OCI-LY1 (cell line): ENCODE data around the gene SHROOM4.

Source experiments
- H2AFZ ChIP-seq: fragments of 200-600 bp; sonication (generic), shearing (Covaris generic); 2 replicates; pipeline ENCODE4 v1.6.0; 2014; ENCODE audit warnings: antibody characterized with exemption, mild to moderate bottlenecking, low read length
- H3F3A ChIP-seq: fragments of 200-600 bp; sonication (generic), shearing (Covaris generic); 2 replicates; pipeline ENCODE4 v1.6.0; 2014; ENCODE audit warnings: mild to moderate bottlenecking, antibody characterized with exemption, low read length, moderate library complexity; ENCODE audit not compliant: insufficient read depth
- H3K27ac ChIP-seq: fragments of 200-600 bp; sonication (generic); 2 replicates; pipeline ENCODE4 v1.5.1; 2014; ENCODE audit warnings: low read length, mixed run types, mild to moderate bottlenecking, low read depth; ENCODE audit not compliant: poor library complexity, severe bottlenecking
- H3K27me3 ChIP-seq: fragments of 200-600 bp; sonication (generic); 2 replicates; pipeline ENCODE4 v1.6.0; 2014; ENCODE audit warnings: antibody characterized with exemption, mild to moderate bottlenecking, low read length, moderate library complexity; ENCODE audit not compliant: insufficient read depth
- H3K36me3 ChIP-seq: fragments of 200-600 bp; sonication (generic); 2 replicates; pipeline ENCODE4 v1.6.1; 2014; ENCODE audit warnings: mild to moderate bottlenecking, antibody characterized with exemption, low read length, moderate library complexity, mixed read lengths; ENCODE audit not compliant: insufficient read depth
- H3K4me1 ChIP-seq: fragments of 200-600 bp; sonication (generic); 2 replicates; pipeline ENCODE4 v1.5.1; 2014; ENCODE audit warnings: mild to moderate bottlenecking, low read length, moderate library complexity; ENCODE audit not compliant: insufficient read depth, severe bottlenecking
- H3K4me2 ChIP-seq: fragments of 200-600 bp; sonication (generic), shearing (Covaris generic); 2 replicates; pipeline ENCODE4 v1.6.1; 2014; ENCODE audit warnings: low read length
- H3K4me3 ChIP-seq: fragments of 200-600 bp; sonication (generic); 2 replicates; pipeline ENCODE4 v1.5.1; 2014; ENCODE audit warnings: low read length, low read depth, mild to moderate bottlenecking, mixed read lengths; ENCODE audit not compliant: poor library complexity, severe bottlenecking
- H3K79me2 ChIP-seq: fragments of 200-600 bp; shearing (Covaris generic); 2 replicates; pipeline ENCODE4 v1.6.1; 2016; ENCODE audit warnings: mixed run types, low read length, mixed read lengths; ENCODE audit not compliant: insufficient read depth
- H3K9ac ChIP-seq: fragments of 200-600 bp; sonication (generic), shearing (Covaris generic); 2 replicates; pipeline ENCODE4 v1.6.1; 2014; ENCODE audit warnings: mild to moderate bottlenecking, low read length, mixed read lengths
- H3K9me2 ChIP-seq: fragments of 200-600 bp; sonication (generic), shearing (Covaris generic); 2 replicates; pipeline ENCODE4 v1.6.1; 2014; ENCODE audit warnings: low read depth, mild to moderate bottlenecking, low read length, mixed read lengths
- H3K9me3 ChIP-seq: fragments of 200-600 bp; shearing (Covaris generic); 2 replicates; pipeline ENCODE4 v1.6.1; 2014; ENCODE audit warnings: low read length, mixed read lengths
- H4K20me1 ChIP-seq: fragments of 200-600 bp; sonication (generic), shearing (Covaris generic); 2 replicates; pipeline ENCODE4 v1.6.0; 2016; ENCODE audit warnings: mild to moderate bottlenecking, low read length; ENCODE audit not compliant: insufficient read depth
- CTCF ChIP-seq: fragments of 200-600 bp; sonication (generic), shearing (Covaris generic); IDR thresholded peaks from 2 replicates; pipeline ENCODE4 v1.5.1; 2017; ENCODE audit warnings: mild to moderate bottlenecking, antibody characterized with exemption, low read length, moderate library complexity, mixed read lengths
- EZH2 ChIP-seq: fragments of 200-600 bp; sonication (generic), shearing (Covaris generic); IDR thresholded peaks from 2 replicates; pipeline ENCODE4 v1.8.0; 2017; ENCODE audit warnings: borderline replicate concordance, mixed run types, mild to moderate bottlenecking, antibody characterized with exemption, low read length, moderate library complexity, mixed read lengths

SHROOM4 gene

DNA sequence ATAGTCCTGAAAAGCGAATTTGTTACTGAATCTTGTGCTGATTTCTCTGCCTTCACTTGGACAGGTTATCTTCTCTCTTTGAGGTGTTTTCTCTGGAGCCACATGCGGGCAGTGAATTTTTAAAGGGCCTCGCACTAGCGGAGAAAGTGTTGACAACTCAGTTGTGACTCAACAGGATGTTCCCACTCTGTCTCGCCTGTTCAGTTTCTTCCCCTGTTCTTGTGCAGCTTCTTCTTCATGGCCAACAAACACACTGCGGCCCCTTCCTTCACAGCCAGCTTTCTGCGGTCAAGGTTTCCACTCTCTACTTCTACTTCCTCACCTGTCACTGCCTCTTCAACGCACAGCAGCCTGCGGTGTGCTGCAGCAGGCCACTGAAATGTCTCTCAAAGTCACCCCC lies 1.1 kb upstream of the SHROOM4 start:
- H3K4me1 ChIP-seq, result no peaks in the 10 kb centered on the region
- H3K9me2 ChIP-seq, result no peaks in the 10 kb centered on the region
- no peak overlapping the region for H3K4me2 ChIP-seq
- TF ChIP-seq CTCF, result no peak
- no peak for TF ChIP-seq EZH2
- H3K27ac ChIP-seq, result no peak overlapping the region
- H3K27me3 ChIP-seq, result no peaks in the 10 kb centered on the region
- no peaks in the 10 kb centered on the region for H3K9me3 ChIP-seq
- no peaks in the 10 kb centered on the region for H3F3A ChIP-seq
- H2AFZ ChIP-seq, result no peak overlapping the region
- H4K20me1 ChIP-seq, result no peaks in the 10 kb centered on the region
- no peak overlapping the region for H3K4me3 ChIP-seq
- H3K79me2 ChIP-seq, result no peaks in the 10 kb centered on the region
- H3K36me3 ChIP-seq, result no peaks in the 10 kb centered on the region
- H3K9ac ChIP-seq, result no peak overlapping the region

DNA sequence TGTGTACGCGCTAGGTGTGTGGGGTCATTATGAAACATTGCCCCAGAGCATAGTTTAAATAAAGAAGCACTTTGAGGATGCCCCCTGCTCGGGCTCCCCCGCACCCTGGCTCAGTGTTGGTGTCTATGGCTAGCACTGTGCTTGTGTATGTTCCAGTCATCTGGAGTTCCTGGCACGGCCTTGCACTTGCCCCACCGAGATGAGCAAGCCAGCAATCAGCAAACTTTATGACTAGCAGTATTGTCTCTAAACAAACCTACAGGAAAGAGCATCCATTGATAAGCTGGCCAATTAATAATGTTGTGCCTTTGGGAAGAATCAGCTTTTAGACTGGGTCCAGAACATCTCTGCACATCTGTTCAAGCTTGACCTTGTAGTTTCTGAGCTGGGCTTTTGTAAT lies 707 bp upstream of the SHROOM4 start:
- Histone ChIP-seq H3K9me2 (no peaks in the 10 kb centered on the region), H3K4me2 (no peak overlapping the region), H2AFZ (no peak overlapping the region), H3K79me2 (no peaks in the 10 kb centered on the region), H3K9ac (no peak overlapping the region), H3F3A (no peaks in the 10 kb centered on the region), H3K4me1 (no peaks in the 10 kb centered on the region), H3K36me3 (no peaks in the 10 kb centered on the region), H4K20me1 (no peaks in the 10 kb centered on the region), H3K27me3 (no peaks in the 10 kb centered on the region), H3K4me3 (no peak overlapping the region), H3K9me3 (no peaks in the 10 kb centered on the region), H3K27ac (no peak overlapping the region)
- no peak for TF ChIP-seq CTCF
- TF ChIP-seq EZH2, result no peak

DNA sequence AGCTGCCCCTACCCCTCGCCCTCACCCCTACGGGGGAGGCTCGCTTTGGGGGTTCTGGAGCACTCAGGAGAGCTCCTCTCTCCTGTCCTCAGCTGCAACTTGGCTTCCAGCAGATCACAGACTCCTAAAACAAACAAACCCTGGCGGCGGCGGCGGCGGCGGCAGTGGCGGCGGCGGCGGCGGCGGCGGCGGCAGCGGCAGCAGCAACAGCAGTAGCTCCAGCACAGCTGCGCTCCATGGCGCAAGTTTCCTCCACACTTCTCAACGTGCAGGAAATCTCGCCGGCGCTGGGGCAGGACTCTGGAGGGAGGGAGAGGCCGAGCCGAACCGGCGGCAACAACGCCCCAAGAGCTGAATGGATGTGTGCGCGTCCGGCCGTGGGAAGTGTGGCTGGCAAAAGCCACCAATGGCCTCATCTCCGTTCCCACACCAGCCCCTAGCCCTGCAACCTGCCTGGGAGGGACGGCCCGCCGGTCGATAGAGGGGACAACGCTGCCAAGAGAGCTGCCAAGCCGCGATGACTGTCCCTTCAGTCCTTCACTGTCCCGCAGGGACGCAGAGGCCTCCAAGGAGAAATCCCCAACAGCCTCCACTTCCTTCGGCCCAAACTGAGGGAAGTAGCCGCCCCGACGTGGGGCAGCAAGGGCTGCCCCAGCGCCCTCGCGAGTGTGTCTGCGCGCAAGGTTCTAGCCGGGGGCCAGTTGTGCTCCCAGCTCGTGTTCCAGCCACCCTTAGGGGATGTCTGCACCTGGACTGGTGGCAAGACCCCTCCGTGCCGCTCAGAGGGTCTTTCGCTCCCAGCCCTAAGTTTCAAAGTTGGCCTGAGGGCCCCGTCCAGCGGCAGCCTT lies 775 bp downstream of the SHROOM4 start:
- H3K27me3 ChIP-seq, result no peaks in the 10 kb centered on the region
- no peak overlapping the region for H3K4me2 ChIP-seq
- H4K20me1 ChIP-seq, result no peaks in the 10 kb centered on the region
- no peak overlapping the region for H3K27ac ChIP-seq
- no peak overlapping the region for H2AFZ ChIP-seq
- H3K36me3 ChIP-seq, result no peaks in the 10 kb centered on the region
- no peak overlapping the region for H3K9ac ChIP-seq
- H3K9me2 ChIP-seq, result no peaks in the 10 kb centered on the region
- H3K79me2 ChIP-seq, result no peaks in the 10 kb centered on the region
- H3K9me3 ChIP-seq, result no peaks in the 10 kb centered on the region
- H3K4me3 ChIP-seq, result no peak overlapping the region
- no peak for TF ChIP-seq CTCF
- TF ChIP-seq EZH2, result no peak
- H3F3A ChIP-seq, result no peaks in the 10 kb centered on the region
- no peaks in the 10 kb centered on the region for H3K4me1 ChIP-seq
